Uterus (tissue), 2 donors: ENCODE data around the gene PCYOX1L.

Experiments
- CTCF ChIP-seq, 4 experiments: fragments of 200-600 bp in 2 of 4; fragments of 450-650 bp in 2 of 4; sonication (generic) in 2 of 4; IDR thresholded peaks; one replicate each; pipeline ENCODE4 v1.5.1; 2016 to 2019; ENCODE audit warnings: antibody characterized with exemption in 4 of 4, mild to moderate bottlenecking in 2 of 4, moderate library complexity in 1 of 4
- POLR2A ChIP-seq, 2 donors: fragments of 450-650 bp; IDR thresholded peaks; one replicate each; pipeline ENCODE4 v1.6.1; 2016; ENCODE audit warnings: antibody characterized with exemption in 2 of 2, mild to moderate bottlenecking in 1 of 2, moderate library complexity in 1 of 2

- no peak for TF ChIP-seq CTCF (IDR thresholded peaks at IDR 0.05)
- no peak for TF ChIP-seq POLR2A (IDR thresholded peaks at IDR 0.05)
Observed at GRCh38 chr5:149382517-149383220, 24.8 kb downstream of the PCYOX1L start.
